HG02981 (cell line): ENCODE results near the gene LIMCH1.
"Not testable (repeated sequence)": the region's sequence is repeated elsewhere in the genome, so short reads cannot be mapped to it uniquely, and the experiment has no call there.

Experiments
- ATAC-seq: cut with Tn5 transposase; IDR thresholded peaks from one replicate; pipeline ENCODE4 v1.9.1; 2021; ENCODE audit warnings: mild to moderate bottlenecking, moderate library complexity; ENCODE audit not compliant: unreplicated experiment

LIMCH1 gene

DNA sequence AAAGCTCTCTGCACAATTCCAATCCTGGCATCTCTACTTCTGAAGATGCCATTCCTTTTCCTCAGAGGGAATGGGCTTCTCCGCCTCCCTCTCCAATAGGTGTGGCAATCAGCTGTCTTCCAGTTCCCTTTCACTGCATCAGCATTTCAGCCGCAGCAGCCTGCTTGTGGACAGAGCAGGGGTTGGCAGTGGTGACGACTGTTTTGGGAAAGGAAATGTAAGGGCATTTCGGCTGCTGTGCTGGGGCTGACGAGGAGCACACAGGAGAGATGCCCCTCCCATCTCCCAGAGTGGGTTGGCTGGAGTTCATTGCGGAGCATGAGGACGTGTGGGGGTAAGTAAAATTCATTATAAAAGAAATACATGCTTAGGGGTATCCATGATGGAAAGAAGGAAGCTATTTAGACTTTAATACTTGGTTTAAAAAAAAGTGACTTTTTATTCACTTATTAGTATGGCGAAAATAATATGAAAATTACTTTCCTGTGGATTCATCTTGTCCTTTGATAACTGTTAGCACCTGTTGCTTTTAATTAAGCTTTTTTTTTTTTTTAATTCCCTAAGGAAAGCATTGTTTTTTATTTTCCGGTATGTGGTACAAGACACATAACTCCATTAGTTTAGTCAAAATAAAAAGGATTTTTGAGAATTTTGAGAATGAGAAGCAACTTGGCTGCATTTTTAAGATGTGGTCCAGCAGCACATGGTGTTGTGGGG lies at the start of gene LIMCH1:
Gene LIMCH1, plus strand, starts transcription at position 141 of the 717 bp plus-strand sequence. CDS start 67,839 bp downstream, outside the sequence.
- no peak for ATAC-seq

- ATAC-seq, result not testable (repeated sequence)
These were observed 46.8 kb upstream of the LIMCH1 start for GRCh38 chr4:41491081-41491576.

- ATAC-seq, result no peak
These were observed 41.0 kb upstream of the LIMCH1 start for GRCh38 chr4:41496977-41497376.

- no peak for ATAC-seq
These were observed 39.8 kb upstream of the LIMCH1 start for GRCh38 chr4:41498177-41498576.

GRCh38 chr4:41504167-41504818 lies 33.7 kb upstream of the LIMCH1 start:
- no peak for ATAC-seq

DNA sequence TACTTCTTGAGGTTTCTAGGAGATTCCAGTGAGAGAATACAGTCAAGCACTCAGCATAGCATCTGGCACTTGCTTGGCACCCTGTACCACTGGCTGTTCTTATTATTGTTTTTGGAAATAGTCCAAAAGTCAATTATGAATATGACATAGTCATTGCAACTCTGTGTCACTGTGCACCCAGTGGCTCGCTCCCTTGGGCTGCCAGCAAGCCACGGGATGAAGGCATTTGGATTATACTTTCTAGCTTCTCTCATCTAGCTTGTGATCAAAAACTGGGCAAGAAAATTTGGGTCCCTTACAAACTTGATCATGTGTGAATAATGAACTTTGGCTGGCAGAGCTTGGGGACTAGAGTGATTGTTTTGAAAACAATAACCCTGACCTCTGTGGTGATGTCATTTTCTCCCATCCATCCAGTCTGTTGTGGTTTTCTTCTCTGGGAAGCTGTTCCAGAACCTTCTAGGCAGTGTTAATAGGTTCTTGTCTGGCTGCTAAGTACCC lies 32.7 kb upstream of the LIMCH1 start:
- ATAC-seq, result no peak

GRCh38 chr4:41506130-41506529 lies 31.8 kb upstream of the LIMCH1 start:
- no peak for ATAC-seq

DNA sequence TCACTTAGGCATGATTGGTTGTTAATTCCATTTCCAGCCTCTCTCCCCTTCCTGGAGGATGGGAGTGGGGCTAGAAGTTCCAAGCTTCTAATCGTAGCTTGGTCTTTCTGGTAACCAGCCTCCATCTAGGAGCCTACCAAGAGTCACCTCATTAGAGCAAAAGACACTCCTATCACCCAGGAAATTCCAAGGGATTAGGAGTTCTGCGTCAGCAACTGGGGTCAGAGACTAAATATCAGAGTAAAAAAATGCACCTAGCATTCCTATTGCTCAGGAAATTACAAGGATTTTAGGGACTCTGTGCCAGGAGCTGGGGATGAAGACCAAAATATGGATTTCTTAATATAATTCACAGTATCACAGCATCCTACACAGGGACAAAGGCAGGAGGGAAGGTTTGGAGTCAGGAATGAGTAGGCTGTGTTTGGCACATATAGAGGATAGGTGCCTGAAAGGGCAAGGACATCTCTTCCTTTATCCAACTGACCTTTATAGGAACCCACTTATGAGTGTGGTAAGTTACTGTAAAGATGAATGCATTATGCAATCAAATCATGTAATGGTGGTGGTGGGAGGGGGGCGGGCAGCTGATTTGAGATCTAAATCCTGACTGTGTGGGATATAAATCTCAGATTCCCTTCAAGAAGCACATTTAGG lies 30.5 kb upstream of the LIMCH1 start:
- no peak for ATAC-seq

- no peak for ATAC-seq
These were observed 28.5 kb upstream of the LIMCH1 start for GRCh38 chr4:41509451-41509866.

GRCh38 chr4:41510179-41510578 lies 27.8 kb upstream of the LIMCH1 start:
- no peak for ATAC-seq

DNA sequence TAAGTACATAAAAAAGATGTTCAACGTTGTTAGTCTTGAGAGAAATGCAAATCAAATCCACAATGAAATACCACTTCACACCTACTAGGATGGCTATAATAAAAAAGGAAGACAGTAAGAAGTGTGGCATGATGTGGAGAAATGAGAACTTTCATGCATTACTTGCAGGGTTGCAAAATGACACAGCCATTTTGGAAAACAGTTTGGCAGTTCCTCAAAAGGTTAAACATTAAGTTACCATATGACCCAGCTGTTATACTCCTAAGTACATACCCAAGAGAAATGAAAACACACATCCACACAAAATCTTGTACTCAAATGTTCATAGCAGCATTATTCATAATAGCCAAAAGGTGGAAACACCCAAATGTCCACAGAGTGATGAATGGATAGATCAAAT lies 25.8 kb upstream of the LIMCH1 start:
- no peak for ATAC-seq

- no peak for ATAC-seq
These were observed 25.4 kb upstream of the LIMCH1 start for GRCh38 chr4:41512596-41512995.

GRCh38 chr4:41514169-41514568 lies 23.8 kb upstream of the LIMCH1 start:
- ATAC-seq, result no peak

- ATAC-seq, result no peak
These were observed 23.0 kb upstream of the LIMCH1 start for GRCh38 chr4:41514766-41515481.

GRCh38 chr4:41517121-41517520 lies 20.8 kb upstream of the LIMCH1 start:
- ATAC-seq, result no peak

GRCh38 chr4:41517747-41518146 lies 20.2 kb upstream of the LIMCH1 start:
- ATAC-seq, result no peak

DNA sequence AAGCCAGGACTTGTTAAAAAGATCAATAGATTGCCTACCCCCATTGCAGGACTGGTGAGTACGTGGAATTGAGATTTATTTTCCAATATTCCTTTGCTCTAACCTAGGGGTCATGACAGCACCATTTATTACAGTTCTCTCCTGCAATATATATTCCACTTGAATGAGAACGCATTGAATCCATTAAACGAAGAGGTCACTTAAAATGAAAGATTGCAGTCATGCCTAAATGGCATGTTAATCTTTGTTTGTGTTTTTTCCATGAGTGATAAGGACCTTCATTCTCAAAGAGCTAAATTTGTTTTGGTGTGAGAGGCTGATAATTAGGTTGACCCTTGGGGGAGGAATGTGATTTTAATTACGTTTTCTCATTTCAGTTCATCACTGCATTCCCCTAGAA lies 13.5 kb upstream of the LIMCH1 start:
- ATAC-seq, result no peak

DNA sequence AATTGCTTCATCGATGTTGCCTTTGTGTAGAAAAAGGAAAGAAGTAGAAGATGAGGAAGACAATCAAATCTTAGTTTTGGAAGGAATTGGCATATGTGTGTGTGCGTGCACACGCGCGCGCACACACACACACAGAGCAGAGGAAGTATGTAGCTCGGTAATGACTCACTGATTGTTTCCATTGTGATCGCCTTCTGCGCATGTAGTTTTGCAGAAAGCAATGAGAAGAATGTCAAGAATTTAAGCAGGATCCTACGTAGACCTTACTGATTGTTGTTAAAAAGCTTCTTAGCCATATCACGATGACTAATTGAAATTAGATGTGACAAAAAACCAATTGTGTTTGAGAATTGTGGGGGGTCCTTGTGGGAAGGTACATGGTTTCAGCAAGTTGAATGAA lies 12.8 kb upstream of the LIMCH1 start:
- ATAC-seq, result no peak

DNA sequence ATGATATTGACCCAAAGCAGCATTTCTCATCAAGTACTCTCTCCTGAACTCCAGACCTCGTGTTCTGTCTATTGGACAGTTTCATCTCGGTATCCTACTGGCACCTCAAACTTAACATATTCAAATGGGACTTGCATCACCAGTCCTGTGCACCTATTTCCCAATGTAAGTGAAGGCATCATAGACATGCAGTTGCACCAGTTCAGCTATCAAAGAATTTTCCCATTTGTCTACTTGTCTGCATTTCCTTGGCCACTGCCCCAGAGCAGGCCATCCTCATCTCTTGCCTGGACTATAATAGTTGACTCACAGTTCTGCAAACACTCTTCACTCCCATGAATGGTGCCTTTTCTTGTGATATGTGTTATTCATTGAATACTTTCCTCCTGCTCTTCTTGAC lies 11.3 kb upstream of the LIMCH1 start:
- ATAC-seq, result no peak

- ATAC-seq, result no peak
These were observed 9.3 kb upstream of the LIMCH1 start for GRCh38 chr4:41528512-41529205.
